Ramos (cell line): Measurements from ENCODE around the gene RRM2.
"Not testable (repeated sequence)": the region's sequence is repeated elsewhere in the genome, so short reads cannot be mapped to it uniquely, and the experiment has no call there.

Experiments used
- in situ Hi-C: fragments of 300-500 bp; cut with MboI; formaldehyde crosslinking; loops from one replicate; pipeline ENCODE4 v1.14.3; 2022; ENCODE audit warnings: low sequenced_read_pairs; ENCODE audit not compliant: unreplicated experiment

The RRM2 gene

DNA sequence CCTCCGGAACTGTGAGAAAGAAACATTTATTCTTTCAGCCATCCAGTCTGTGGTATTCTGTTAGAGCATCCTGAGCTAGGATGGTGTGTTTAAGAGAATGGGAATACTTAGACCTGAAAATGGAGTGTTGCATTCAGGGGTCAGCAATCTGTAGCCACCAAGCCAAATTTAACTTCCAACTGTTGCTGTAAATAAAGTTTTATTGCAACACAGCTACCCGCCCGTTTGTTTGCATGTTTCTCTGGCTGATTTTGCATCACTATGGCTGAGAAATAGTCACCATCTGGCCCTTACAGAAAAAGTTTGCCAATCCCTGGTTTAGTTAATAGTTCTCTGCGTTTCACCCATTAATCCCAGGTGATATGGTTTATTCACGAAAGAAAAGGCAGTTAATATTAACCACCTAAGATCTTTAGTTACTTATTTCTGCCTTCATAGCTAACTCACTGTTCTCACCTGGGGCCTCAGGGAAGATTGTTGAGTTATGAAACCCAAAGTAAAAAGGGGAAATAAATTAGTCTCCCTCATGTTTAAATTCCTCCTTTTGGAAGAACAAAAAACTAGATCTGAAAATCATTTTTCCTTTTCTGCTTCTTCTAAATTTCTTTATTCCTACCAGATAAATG is 32.9 kb upstream of the RRM2 start:
- in situ Hi-C loops, result no loop called here

- in situ Hi-C loops, result no loop called here
Measured at GRCh38 chr2:10091182-10091888, 31.2 kb upstream of the RRM2 start.

DNA sequence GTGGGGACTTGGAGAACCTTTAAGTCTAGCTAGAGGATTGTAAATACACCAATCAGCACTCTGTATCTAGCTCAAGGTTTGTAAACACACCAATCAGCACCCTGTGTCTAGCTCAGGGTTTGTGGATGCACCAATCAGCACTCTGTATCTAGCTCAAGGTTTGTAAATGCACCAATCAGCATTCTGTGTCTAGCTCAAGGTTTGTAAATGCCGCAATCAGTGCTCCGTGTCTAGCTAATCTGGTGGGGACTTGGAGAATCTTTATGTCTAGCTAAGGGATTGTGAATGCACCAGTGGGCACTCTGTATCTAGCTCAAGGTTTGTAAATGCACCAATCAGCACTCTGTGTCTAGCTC is 30.7 kb upstream of the RRM2 start:
- in situ Hi-C loops, result not testable (repeated sequence)

GRCh38 chr2:10094271-10094814 is 28.2 kb upstream of the RRM2 start:
- in situ Hi-C loops, result no loop called here

- in situ Hi-C loops, result no loop called here
Measured at GRCh38 chr2:10095175-10095574, 27.4 kb upstream of the RRM2 start.

- in situ Hi-C loops, result no loop called here
Measured at GRCh38 chr2:10096641-10097040, 25.9 kb upstream of the RRM2 start.

GRCh38 chr2:10097352-10098148 is 25.0 kb upstream of the RRM2 start:
- in situ Hi-C loops, result no loop called here

- in situ Hi-C loops, result no loop called here
Measured at GRCh38 chr2:10101491-10101890, 21.0 kb upstream of the RRM2 start.

- in situ Hi-C loops, result no loop called here
Measured at GRCh38 chr2:10103179-10103578, 19.4 kb upstream of the RRM2 start.

DNA sequence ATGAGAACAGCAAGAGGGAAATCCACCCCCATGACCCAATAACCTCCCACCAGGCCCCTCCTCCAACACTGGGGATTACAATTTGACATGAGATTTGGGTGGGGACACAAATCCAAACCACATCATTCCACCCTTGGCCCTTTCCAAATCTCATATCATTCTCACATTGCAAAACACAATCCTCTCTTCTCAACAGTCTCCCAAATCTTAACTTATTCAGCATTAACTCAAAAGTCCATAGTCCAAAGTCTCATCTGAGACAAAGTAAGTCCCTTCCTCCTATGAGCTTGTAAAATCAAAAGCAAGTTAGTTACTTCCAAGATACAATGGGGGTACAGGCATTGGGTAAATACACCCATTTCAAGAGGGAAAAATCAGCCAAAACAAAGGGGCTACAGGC is 17.6 kb upstream of the RRM2 start:
- in situ Hi-C loops, result not testable (repeated sequence)

- in situ Hi-C loops, result no loop called here
Measured at GRCh38 chr2:10109311-10109710, 13.2 kb upstream of the RRM2 start.

- in situ Hi-C loops, result no loop called here
Measured at GRCh38 chr2:10119027-10119325, 3.6 kb upstream of the RRM2 start.

- in situ Hi-C loops, result no loop called here
Measured at GRCh38 chr2:10119601-10120157, 2.9 kb upstream of the RRM2 start.

DNA sequence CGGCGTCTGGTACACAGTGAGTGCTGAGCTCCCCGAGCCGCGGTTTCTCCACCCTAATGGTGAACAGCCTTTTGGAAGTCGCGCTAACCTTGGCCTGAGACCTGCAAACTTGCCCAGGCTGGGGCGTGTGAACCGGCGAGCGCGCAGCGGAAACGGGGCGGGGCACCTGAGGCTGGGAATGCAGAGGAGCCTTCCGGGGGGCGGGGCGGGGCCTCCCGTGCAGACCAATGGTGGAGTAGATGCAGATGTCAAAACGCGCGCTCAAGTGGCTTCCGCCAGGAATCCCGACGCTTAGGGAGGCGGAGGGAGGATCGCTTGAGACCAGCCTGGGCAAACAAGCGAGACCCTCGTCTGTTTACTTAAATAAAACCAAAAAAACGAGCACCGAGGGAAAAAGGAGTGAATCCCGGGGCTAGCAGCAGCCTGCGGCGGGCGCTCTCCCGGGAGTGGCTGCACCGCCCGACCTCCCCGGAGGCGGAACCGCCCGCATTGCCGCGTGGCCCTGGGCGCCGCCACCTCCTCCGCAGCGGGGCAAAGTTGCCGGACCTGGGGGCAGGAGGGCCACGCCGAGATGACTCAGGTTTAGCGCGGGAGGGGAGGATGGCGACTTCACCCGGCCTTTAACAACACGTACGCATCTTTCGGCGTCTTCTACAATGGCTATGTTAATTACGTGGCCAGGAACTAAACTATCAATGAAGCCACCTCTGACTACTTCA is 2.2 kb upstream of the RRM2 start:
- in situ Hi-C loops, result no loop called here

DNA sequence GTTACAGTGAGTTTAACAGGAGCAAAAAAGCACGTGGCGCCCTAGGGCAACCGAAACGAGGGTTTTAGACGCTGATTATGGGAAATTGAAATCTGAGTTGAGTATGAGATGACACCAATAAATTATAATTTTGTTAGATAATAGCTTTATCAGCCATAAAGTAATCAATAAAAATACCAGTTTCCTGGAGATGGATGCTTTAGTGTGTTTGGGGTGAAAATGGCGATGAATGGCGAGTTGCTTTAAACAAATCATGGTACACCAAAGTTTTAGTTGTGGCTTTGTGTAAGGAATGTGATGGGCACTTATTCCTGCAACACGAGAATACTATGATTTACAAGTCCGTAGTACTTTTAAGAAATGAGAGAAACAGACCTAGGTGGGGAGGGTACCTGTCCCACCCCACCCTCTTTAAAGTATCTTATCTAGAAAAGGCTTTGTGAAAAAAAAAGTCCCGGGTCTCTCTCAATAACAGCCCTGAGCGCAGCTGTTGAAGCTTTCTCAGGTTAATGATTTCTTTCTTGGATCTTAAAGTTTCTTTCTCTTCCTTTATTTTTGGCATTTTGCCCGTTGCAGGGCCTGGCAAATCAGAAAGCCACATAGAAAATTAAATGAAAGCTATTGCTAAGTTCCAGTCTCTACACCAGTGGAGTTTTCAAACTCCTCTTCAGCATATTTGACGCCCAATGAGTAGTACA is 1.5 kb upstream of the RRM2 start:
- in situ Hi-C loops, result no loop called here

DNA sequence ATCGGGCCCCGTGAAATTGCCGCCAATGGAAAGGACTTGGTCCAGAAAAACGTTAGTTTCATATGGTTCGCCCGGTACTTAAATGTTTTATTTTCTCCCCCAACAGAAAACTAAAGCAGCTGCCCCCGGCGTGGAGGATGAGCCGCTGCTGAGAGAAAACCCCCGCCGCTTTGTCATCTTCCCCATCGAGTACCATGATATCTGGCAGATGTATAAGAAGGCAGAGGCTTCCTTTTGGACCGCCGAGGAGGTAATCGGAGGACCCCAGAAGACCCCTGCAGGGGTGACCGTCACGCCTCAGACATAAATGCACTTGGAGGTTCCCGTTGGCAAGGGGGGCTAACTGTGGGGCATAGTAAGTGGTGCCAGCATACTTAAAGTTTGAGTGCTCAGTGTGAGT is 742 bp downstream of the RRM2 start:
- in situ Hi-C loops, result no loop called here

DNA sequence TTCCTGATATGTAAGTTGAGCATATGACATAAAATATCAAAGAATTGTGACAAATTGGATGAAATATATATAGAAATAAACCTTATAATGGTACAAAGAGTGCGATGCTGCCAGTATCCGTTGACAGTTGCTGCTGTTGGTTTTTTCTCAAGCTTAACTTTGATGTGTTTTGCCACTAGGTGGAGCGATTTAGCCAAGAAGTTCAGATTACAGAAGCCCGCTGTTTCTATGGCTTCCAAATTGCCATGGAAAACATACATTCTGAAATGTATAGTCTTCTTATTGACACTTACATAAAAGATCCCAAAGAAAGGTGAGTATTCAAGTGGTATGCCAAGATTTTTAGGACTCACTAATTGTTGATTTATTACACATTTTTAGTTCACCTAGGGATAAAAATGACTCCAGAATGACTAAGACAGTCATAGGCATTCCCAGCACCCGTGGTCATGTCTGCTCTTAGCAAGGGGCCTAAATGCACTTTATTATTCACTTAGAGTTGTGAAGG is 2.1 kb downstream of the RRM2 start:
- in situ Hi-C loops, result no loop called here

GRCh38 chr2:10125842-10126631 is 3.5 kb downstream of the RRM2 start:
- in situ Hi-C loops, result no loop called here

DNA sequence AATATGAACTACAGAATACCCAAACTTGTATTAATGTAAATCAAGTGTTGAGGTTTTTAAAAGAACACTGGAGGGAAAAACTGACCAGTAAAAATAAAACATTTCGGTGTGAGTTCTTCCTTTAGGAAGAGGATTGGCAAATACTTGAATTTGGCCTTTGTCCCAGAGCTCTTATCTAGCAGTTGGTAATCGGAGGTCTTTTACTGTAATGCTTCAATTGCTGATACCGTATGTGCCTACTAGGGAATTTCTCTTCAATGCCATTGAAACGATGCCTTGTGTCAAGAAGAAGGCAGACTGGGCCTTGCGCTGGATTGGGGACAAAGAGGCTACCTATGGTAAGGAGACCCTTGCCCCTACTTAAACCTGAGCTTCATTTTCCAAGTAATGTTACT is 4.1 kb downstream of the RRM2 start:
- in situ Hi-C loops, result no loop called here
